HEK293 (cell line): ENCODE measurements around the gene LDLRAD3.

ENCODE experiments used
- SETDB1 ChIP-seq: IDR thresholded peaks from one replicate; pipeline ENCODE4 v1.6.1; 2017; ENCODE audit warnings: mild to moderate bottlenecking, low read length, moderate library complexity, mixed read lengths; ENCODE audit not compliant: insufficient read length
- TCF7L2 ChIP-seq: IDR thresholded peaks from 2 replicates; pipeline ENCODE4 v1.6.1; 2011; ENCODE audit warnings: low read depth, mild to moderate bottlenecking, inconsistent platforms, low read length, moderate library complexity, borderline replicate concordance
- ZNF175 ChIP-seq: fragments of 450-650 bp; formaldehyde crosslinking; IDR thresholded peaks from 2 replicates; pipeline ENCODE4 v1.5.1; 2016; ENCODE audit warnings: missing biosample characterization, missing genetic modification characterization
- TF ChIP-seq, protein P1 (sequence below): fragments of 450-650 bp; formaldehyde crosslinking; IDR thresholded peaks from 2 replicates; pipeline ENCODE4 v1.5.1; 2016; ENCODE audit warnings: missing biosample characterization, missing genetic modification characterization, borderline replicate concordance

DNA sequence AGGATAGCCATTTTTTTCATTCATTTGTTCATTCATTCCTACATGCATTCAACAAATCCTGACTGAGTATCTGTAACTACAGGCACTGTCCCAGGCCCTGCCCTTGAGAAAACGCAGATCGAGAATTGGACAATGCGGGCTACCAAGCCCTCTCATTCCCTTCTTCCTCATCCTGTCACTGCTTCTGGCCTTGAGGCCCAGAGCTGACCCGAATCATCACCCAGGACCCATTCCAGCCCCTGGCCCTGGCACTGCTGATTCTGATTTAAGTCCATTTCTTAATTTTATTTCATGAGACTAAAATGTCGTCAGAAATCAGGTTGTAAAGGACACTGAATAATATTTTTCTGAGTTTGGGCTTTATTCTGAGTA, 321.1 kb downstream of the LDLRAD3 start:
- TF ChIP-seq SETDB1 (no peak), ZNF175 (no peak), TCF7L2 (no peak)
- TF ChIP-seq, protein P1, sequence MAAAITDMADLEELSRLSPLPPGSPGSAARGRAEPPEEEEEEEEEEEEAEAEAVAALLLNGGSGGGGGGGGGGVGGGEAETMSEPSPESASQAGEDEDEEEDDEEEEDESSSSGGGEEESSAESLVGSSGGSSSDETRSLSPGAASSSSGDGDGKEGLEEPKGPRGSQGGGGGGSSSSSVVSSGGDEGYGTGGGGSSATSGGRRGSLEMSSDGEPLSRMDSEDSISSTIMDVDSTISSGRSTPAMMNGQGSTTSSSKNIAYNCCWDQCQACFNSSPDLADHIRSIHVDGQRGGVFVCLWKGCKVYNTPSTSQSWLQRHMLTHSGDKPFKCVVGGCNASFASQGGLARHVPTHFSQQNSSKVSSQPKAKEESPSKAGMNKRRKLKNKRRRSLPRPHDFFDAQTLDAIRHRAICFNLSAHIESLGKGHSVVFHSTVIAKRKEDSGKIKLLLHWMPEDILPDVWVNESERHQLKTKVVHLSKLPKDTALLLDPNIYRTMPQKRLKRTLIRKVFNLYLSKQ (tag by site-specific recombination): no peak
